ENCODE results near the gene KCNE1. TPM values are rescaled to one million over a fixed set of nuclear protein-coding genes. Genes with fewer than 3 reads are reported as not detected.
A peak's percentile ranks its signal among the peaks of the same experiment; 100 is the strongest.
"Not testable (repeated sequence)": the region's sequence is repeated elsewhere in the genome, so short reads cannot be mapped to it uniquely, and the experiment has no call there.

The KCNE1 gene
- total and polyA plus RNA-seq, 2 of the 13 experiments (the other 11 are each of a cell fraction or from before 2014, with no cell fraction given): 0.35 TPM; not detected in 1

DNA sequence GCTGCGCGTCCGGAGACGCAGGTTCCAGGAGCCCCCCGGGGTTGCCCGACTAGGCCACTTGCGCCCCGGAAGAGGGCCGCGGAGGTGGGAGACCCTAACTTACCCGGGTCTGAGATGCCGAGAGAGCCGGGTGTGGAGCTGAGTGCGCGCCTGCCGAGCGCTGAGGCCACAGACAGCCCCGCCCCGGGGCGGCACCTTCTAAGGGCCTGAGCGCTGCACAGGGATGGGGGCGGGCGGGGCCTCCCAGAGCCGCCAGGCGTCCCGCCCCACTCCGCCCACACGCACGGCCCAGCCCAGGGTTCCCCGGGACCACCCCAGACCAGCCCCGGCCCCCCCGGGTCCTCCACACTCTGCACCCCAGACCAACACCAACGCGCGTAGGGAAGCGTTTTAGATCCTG, 52.6 kb downstream of the KCNE1 start:
- FAIRE-seq; H4K20me1 ChIP-seq (ENCODE audit: insufficient read depth, low read length); CTCF ChIA-PET (ENCODE audit: low intra/inter-chr PET ratio, low total read pairs); intact Hi-C loops (cut with micrococcal nuclease; ENCODE audit: unreplicated experiment); H3K27me3 ChIP-seq (ENCODE audit: control insufficient read depth in 1 of 2, insufficient read depth in 2 of 2, low read length in 2 of 2); H3K36me3 ChIP-seq (replicated peaks in 1 of 2; ENCODE audit: control insufficient read depth in 1 of 2, insufficient read depth in 2 of 2, low read length in 2 of 2); BruUV-seq (replicated peaks); H3K79me2 ChIP-seq (ENCODE audit: insufficient read depth, low read length); in situ Hi-C loops (cut with HindIII; ENCODE audit: extremely low pct_ligation_motif_present, low pct_unique_long_range_greater_than_20kb); H3K4me3 ChIP-seq (replicated peaks in 1 of 3; ENCODE audit: insufficient read depth in 1 of 3, low read depth in 2 of 3, low read length in 3 of 3); H3K9me3 ChIP-seq (ENCODE audit: low read length); H3K4me2 ChIP-seq (ENCODE audit: low read depth, low read length); H2AFZ ChIP-seq (ENCODE audit: low read length); H3K27ac ChIP-seq (ENCODE audit: extremely low read length, insufficient read depth, low read length); POLR2A ChIA-PET; H3K4me1 ChIP-seq (ENCODE audit: insufficient read depth, low read length); H3K9ac ChIP-seq (ENCODE audit: insufficient read depth, low read depth, low read length); DNase-seq (ENCODE audit: low spot score): not testable (repeated sequence)
- no CpG with 5 or more reads among the region's 36 CpGs for WGBS (ENCODE audit: low lambda C conversion rate)
- ATAC-seq: peak; percentile 83

DNA sequence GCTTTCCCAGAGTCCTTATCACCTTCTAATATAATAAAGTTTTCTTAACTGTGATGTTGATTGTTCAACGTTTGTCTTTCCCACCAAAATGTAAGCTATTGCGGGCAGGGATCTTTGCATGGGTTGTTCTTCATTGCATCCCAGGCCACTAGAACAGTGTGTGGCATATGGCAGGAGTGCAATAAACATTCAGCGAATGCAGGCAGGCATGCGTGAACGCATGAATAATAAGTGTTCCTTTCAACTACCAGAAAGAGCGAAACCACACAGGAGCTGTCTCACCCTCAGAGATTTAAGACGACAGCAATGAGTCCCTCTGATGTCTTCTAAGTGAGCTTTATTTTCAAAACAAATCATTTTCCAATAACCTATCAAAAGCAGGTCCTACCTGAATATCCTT, 53.7 kb downstream of the KCNE1 start:
- intact Hi-C loops (cut with micrococcal nuclease; ENCODE audit: unreplicated experiment); FAIRE-seq; H3K27ac ChIP-seq (ENCODE audit: extremely low read length, insufficient read depth, low read length); CTCF ChIA-PET (ENCODE audit: low intra/inter-chr PET ratio, low total read pairs); H3K4me3 ChIP-seq (replicated peaks in 1 of 3; ENCODE audit: insufficient read depth in 1 of 3, low read depth in 2 of 3, low read length in 3 of 3); H3K9ac ChIP-seq (ENCODE audit: insufficient read depth, low read depth, low read length); DNase-seq (ENCODE audit: low spot score); POLR2A ChIA-PET; H3K27me3 ChIP-seq (ENCODE audit: control insufficient read depth in 1 of 2, insufficient read depth in 2 of 2, low read length in 2 of 2); H3K9me3 ChIP-seq (ENCODE audit: low read length); in situ Hi-C loops (cut with HindIII; ENCODE audit: extremely low pct_ligation_motif_present, low pct_unique_long_range_greater_than_20kb); H3K4me2 ChIP-seq (ENCODE audit: low read depth, low read length); H4K20me1 ChIP-seq (ENCODE audit: insufficient read depth, low read length); H2AFZ ChIP-seq (ENCODE audit: low read length); BruUV-seq (replicated peaks); H3K79me2 ChIP-seq (ENCODE audit: insufficient read depth, low read length); H3K4me1 ChIP-seq (ENCODE audit: insufficient read depth, low read length); H3K36me3 ChIP-seq (replicated peaks in 1 of 2; ENCODE audit: control insufficient read depth in 1 of 2, insufficient read depth in 2 of 2, low read length in 2 of 2); ATAC-seq: not testable (repeated sequence)
- WGBS (ENCODE audit: low lambda C conversion rate): no CpG with 5 or more reads among the region's 7 CpGs

DNA sequence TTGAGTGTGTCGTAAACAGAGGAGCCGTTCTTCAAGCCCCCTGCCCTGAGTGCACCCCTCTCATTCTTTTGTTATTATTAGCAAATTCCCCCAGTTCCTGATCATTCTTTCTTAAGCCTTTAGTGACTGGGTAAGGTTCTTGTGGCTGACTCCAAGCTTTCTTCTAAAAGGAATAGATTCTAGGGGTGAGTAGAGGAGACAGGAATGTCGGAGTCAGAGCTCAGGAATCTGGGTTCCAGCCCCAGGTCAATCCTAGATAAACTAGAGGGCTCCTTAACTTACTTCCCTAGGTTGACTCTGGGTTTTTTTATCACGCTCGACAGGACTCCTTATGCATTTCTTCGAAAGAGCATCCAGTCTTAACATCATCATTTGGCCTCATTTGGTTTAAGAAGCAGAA, 55.8 kb downstream of the KCNE1 start:
- FAIRE-seq; H3K4me3 ChIP-seq (replicated peaks in 1 of 3; ENCODE audit: insufficient read depth in 1 of 3, low read depth in 2 of 3, low read length in 3 of 3); H3K27ac ChIP-seq (ENCODE audit: extremely low read length, insufficient read depth, low read length); H3K79me2 ChIP-seq (ENCODE audit: insufficient read depth, low read length); BruUV-seq (replicated peaks); H4K20me1 ChIP-seq (ENCODE audit: insufficient read depth, low read length); H3K27me3 ChIP-seq (ENCODE audit: control insufficient read depth in 1 of 2, insufficient read depth in 2 of 2, low read length in 2 of 2); H3K4me1 ChIP-seq (ENCODE audit: insufficient read depth, low read length); DNase-seq (ENCODE audit: low spot score); CTCF ChIA-PET (ENCODE audit: low intra/inter-chr PET ratio, low total read pairs); H3K9ac ChIP-seq (ENCODE audit: insufficient read depth, low read depth, low read length); H3K9me3 ChIP-seq (ENCODE audit: low read length); H3K36me3 ChIP-seq (replicated peaks in 1 of 2; ENCODE audit: control insufficient read depth in 1 of 2, insufficient read depth in 2 of 2, low read length in 2 of 2); ATAC-seq; H2AFZ ChIP-seq (ENCODE audit: low read length); H3K4me2 ChIP-seq (ENCODE audit: low read depth, low read length); POLR2A ChIA-PET; in situ Hi-C loops (cut with HindIII; ENCODE audit: extremely low pct_ligation_motif_present, low pct_unique_long_range_greater_than_20kb); intact Hi-C loops (cut with micrococcal nuclease; ENCODE audit: unreplicated experiment): not testable (repeated sequence)
- no CpG with 5 or more reads among the region's 6 CpGs for WGBS (ENCODE audit: low lambda C conversion rate)

DNA sequence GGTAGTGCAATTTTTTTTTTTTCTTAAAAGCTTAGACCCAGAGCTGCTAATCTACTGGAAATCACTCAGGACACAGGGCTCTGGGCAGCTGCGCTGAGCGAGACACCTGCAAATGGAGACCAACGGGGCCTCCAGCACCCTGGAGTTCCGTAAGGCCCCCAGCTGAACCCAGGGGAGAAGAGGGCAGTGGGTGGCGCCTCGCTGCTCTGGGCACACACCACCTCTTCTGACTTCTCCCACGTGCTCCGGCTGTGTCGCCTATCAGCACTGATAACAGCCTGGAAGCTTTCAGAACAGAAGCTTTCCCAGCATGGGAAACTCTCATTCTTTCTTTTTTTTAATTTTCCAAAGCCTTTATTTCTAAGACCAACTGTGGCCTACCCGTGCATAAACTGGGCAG, 56.4 kb downstream of the KCNE1 start:
- H3K79me2 ChIP-seq (ENCODE audit: insufficient read depth, low read length); ATAC-seq; H2AFZ ChIP-seq (ENCODE audit: low read length); intact Hi-C loops (cut with micrococcal nuclease; ENCODE audit: unreplicated experiment); FAIRE-seq; in situ Hi-C loops (cut with HindIII; ENCODE audit: extremely low pct_ligation_motif_present, low pct_unique_long_range_greater_than_20kb); DNase-seq (ENCODE audit: low spot score); H3K4me2 ChIP-seq (ENCODE audit: low read depth, low read length); BruUV-seq (replicated peaks); H3K4me3 ChIP-seq (replicated peaks in 1 of 3; ENCODE audit: insufficient read depth in 1 of 3, low read depth in 2 of 3, low read length in 3 of 3); POLR2A ChIA-PET; CTCF ChIA-PET (ENCODE audit: low intra/inter-chr PET ratio, low total read pairs); H3K36me3 ChIP-seq (replicated peaks in 1 of 2; ENCODE audit: control insufficient read depth in 1 of 2, insufficient read depth in 2 of 2, low read length in 2 of 2); H3K9me3 ChIP-seq (ENCODE audit: low read length); H3K27ac ChIP-seq (ENCODE audit: extremely low read length, insufficient read depth, low read length); H4K20me1 ChIP-seq (ENCODE audit: insufficient read depth, low read length); H3K27me3 ChIP-seq (ENCODE audit: control insufficient read depth in 1 of 2, insufficient read depth in 2 of 2, low read length in 2 of 2); H3K4me1 ChIP-seq (ENCODE audit: insufficient read depth, low read length); H3K9ac ChIP-seq (ENCODE audit: insufficient read depth, low read depth, low read length): not testable (repeated sequence)
- WGBS (ENCODE audit: low lambda C conversion rate): no CpG with 5 or more reads among the region's 10 CpGs
